K562 (cell line): ENCODE data around the gene APOL3. TPM values are rescaled to one million over a fixed set of nuclear protein-coding genes. Genes with fewer than 3 reads are reported as not detected.
A peak's percentile ranks its signal among the peaks of the same experiment; 100 is the strongest.

ENCODE experiments used
- ATAC-seq: fragments of 200-7000 bp; cut with Tn5 transposase; 3 replicates; pipeline ENCODE4 v1.9.1; 2020; ENCODE audit warnings: moderate library complexity
- Bru-seq: library from RNA; stranded (reverse); fragments of 400-500 nt; gene quantifications from one replicate; lab custom pipeline; 2021; lab: Mats Ljungman, UMichigan
- BruChase-seq, 2 experiments: library from RNA; stranded (reverse); fragments of 400-500 nt; gene quantifications; one replicate each; lab custom pipeline; 2021; lab: Mats Ljungman, UMichigan
- BruUV-seq: library from RNA; stranded (reverse); fragments of 400-500 nt; replicated peaks from 2 replicates; lab custom pipeline; 2021; lab: Mats Ljungman, UMichigan
- CTCF ChIA-PET: fragments of 300-600 bp; formaldehyde crosslinking; extraction: SDS; loops from one replicate; lab custom pipeline; 2021; ENCODE audit warnings: low intra/inter-chr PET ratio; lab: Yijun Ruan, JAX
- POLR2A ChIA-PET: fragments of 300-600, 350-650 bp; sonication (Branson Sonifier 250); formaldehyde crosslinking; extraction: SDS; loops from one replicate; lab custom pipeline; 2021; ENCODE audit warnings: antibody characterized with exemption, inconsistent platforms; lab: Yijun Ruan, JAX
- DNase-seq, 4 experiments: peaks; one replicate each; pipeline versions ENCODE4 v3.0.0 to v3.0.0-alpha.2; 2011 to 2018; ENCODE audit warnings: low spot score in 3 of 4, mixed read lengths in 3 of 4; ENCODE audit errors: extremely low read depth in 1 of 4
- FAIRE-seq: peaks from 2 replicates; lab custom pipeline; 2011; peaks lifted over from hg19 to GRCh38; lab: Jason Lieb, UNC
- H2AFZ ChIP-seq: 2 replicates; pipeline ENCODE4 v1.6.0; 2011; ENCODE audit warnings: low read depth, low read length, control low read depth, inconsistent platforms
- H3K27ac ChIP-seq: fragments of 200-600 bp; 3 replicates; pipeline ENCODE4 v1.8.0; 2011; ENCODE audit warnings: low read depth, mild to moderate bottlenecking, control low read depth, inconsistent platforms, low read length, moderate library complexity, mixed read lengths; ENCODE audit errors: extremely low read depth
- H3K27me3 ChIP-seq, 2 experiments: fragments of 300-600 bp in 1 of 2; 2 replicates in 1 of 2; 3 replicates in 1 of 2; pipeline versions ENCODE4 v1.6.0 to v1.8.0; 2011; ENCODE audit warnings: inconsistent platforms in 2 of 2, low read length in 2 of 2, mild to moderate bottlenecking in 1 of 2, mixed read lengths in 1 of 2, moderate library complexity in 1 of 2; ENCODE audit not compliant: control insufficient read depth in 2 of 2, insufficient read depth in 2 of 2
- H3K36me3 ChIP-seq: fragments of 300-600 bp; 3 replicates; pipeline ENCODE4 v1.8.0; 2011; ENCODE audit warnings: mild to moderate bottlenecking, low read length, inconsistent platforms; ENCODE audit not compliant: control insufficient read depth, insufficient read depth
- H3K4me1 ChIP-seq, 2 experiments: fragments of 200-600 bp in 1 of 2; replicated peaks in 1 of 2; 2 replicates in 1 of 2; 3 replicates in 1 of 2; pipeline versions ENCODE4 v1.5.1 to v1.8.0; 2011; ENCODE audit warnings: inconsistent platforms in 2 of 2, low read length in 2 of 2, mild to moderate bottlenecking in 1 of 2, mixed read lengths in 1 of 2, moderate library complexity in 1 of 2; ENCODE audit not compliant: control insufficient read depth in 2 of 2, insufficient read depth in 2 of 2
- H3K4me2 ChIP-seq: 2 replicates; pipeline ENCODE4 v1.6.1; 2011; ENCODE audit warnings: low read length, control low read depth, inconsistent platforms, mixed read lengths; ENCODE audit not compliant: insufficient read depth
- H3K4me3 ChIP-seq: fragments of 200-600 bp; sonication (generic), shearing (Covaris generic); 2 replicates; pipeline ENCODE4 v1.5.1; 2016; ENCODE audit warnings: control low read depth, inconsistent platforms
- H3K79me2 ChIP-seq: fragments of 200-600 bp; 3 replicates; pipeline ENCODE4 v1.8.0; 2011; ENCODE audit warnings: low read length, inconsistent platforms; ENCODE audit not compliant: control insufficient read depth, insufficient read depth
- H3K9ac ChIP-seq, 2 experiments: 2 replicates each; pipeline versions ENCODE4 v1.6.0 to v1.6.1; 2011; ENCODE audit warnings: low read depth in 2 of 2, low read length in 2 of 2, control low read depth in 1 of 2, inconsistent platforms in 1 of 2, mild to moderate bottlenecking in 1 of 2, mixed read lengths in 1 of 2; ENCODE audit not compliant: insufficient read depth in 1 of 2
- H3K9me1 ChIP-seq: one replicate; pipeline ENCODE4 v1.6.0; 2011; ENCODE audit warnings: inconsistent platforms, mild to moderate bottlenecking, low read length, moderate library complexity; ENCODE audit not compliant: control insufficient read depth, insufficient read depth
- H3K9me3 ChIP-seq: replicated peaks from 2 replicates; pipeline ENCODE4 v1.5.1; 2011; ENCODE audit warnings: low read depth, low read length, inconsistent platforms; ENCODE audit not compliant: control insufficient read depth, insufficient read depth
- H4K20me1 ChIP-seq: replicated peaks from 2 replicates; pipeline ENCODE4 v1.6.1; 2011; ENCODE audit warnings: low read length, inconsistent platforms, mixed read lengths; ENCODE audit not compliant: control insufficient read depth, insufficient read depth
- IRF2 ChIP-seq: sonication (generic); formaldehyde crosslinking; IDR thresholded peaks from 2 replicates; pipeline ENCODE4 v1.8.1; 2022; ENCODE audit warnings: mild to moderate bottlenecking, missing genetic modification reagents
- MAFG ChIP-seq: fragments of 450-650 bp; conservative IDR thresholded peaks from 2 replicates; pipeline ENCODE4 v1.6.1; 2016; ENCODE audit warnings: missing genetic modification characterization, missing compliant biosample characterization
- PCBP1 ChIP-seq: fragments of 200-400 bp; formaldehyde crosslinking; IDR thresholded peaks from 2 replicates; pipeline ENCODE4 v1.6.1; 2018; ENCODE audit warnings: mild to moderate bottlenecking, low read depth, low read length; ENCODE audit not compliant: poor library complexity, severe bottlenecking
- SLC30A9 ChIP-seq: fragments of 250-450 bp; sonication (Bioruptor Pico); IDR thresholded peaks from 2 replicates; pipeline ENCODE4 v1.8.0; 2022; ENCODE audit warnings: mild to moderate bottlenecking, moderate library complexity
- WGBS: fragments of 100-300 bp; shearing (Covaris generic); methylation state at CpG from one replicate; pipeline ENCODE4 v1.1.6; 2016; ENCODE audit warnings: low coverage, mixed read lengths; ENCODE audit not compliant: insufficient coverage; ENCODE audit errors: missing lambda C conversion rate; 5-methylcytosine and 5-hydroxymethylcytosine counted together
- in situ Hi-C: fragments of 300-500 bp; cut with MboI; formaldehyde crosslinking; loops from 4 replicates; pipeline ENCODE4 v1.15.0; 2018; ENCODE audit warnings: inconsistent platforms, mixed read lengths
- intact Hi-C: fragments of 100-400 bp; cut with micrococcal nuclease; formaldehyde crosslinking; loops from 2 replicates; pipeline ENCODE4 v1.14.2; 2022
- long read RNA-seq, 3 experiments: library from polyadenylated mRNA in 2 of 3; library from RNA in 1 of 3; unstranded in 2 of 3; stranded (forward) in 1 of 3; transcript quantifications; one replicate each; pipeline ENCODE4 v2.0.0, GENCODE V29; 2019 to 2022
- polyA minus RNA-seq, 3 experiments: library from RNA; depleted of rRNA, polyadenylated mRNA; stranded (reverse); fragments of >200 nt; gene quantifications; 2 replicates each; pipeline ENCODE4 v1.2.3, GENCODE V29; 2011
- polyA plus RNA-seq, 8 experiments: library from polyadenylated mRNA; depleted of rRNA in 4 of 8; stranded (reverse) in 5 of 8; unstranded in 3 of 8; fragments of >200 nt; fragmentation: Nextera tagmentation in 2 of 8; fragmentation: Illumina TruSeq in 1 of 8; extraction: Ambion mirVana in 2 of 8; extraction: Trizol in 1 of 8; gene quantifications; 2 replicates each; pipeline versions ENCODE4 v1.2.1 to v1.2.3, GENCODE V29; 2011 to 2014; ENCODE audit warnings: inconsistent platforms in 1 of 8, missing spikeins in 1 of 8
- total RNA-seq, 7 experiments: library from RNA; depleted of rRNA in 6 of 7; stranded (reverse); fragments of >200 nt in 6 of 7; fragmentation: Illumina TruSeq in 2 of 7; extraction: Trizol in 2 of 7; gene quantifications; 2 replicates each; pipeline versions ENCODE4 v1.2.1 to v1.2.3, GENCODE V29; 2011 to 2021; ENCODE audit warnings: low replicate concordance in 1 of 7

The APOL3 gene
- 1.7 TPM in 2 replicates for total RNA-seq (2011; cell fraction: chromatin; rRNA removed; ENCODE audit: low replicate concordance)
- 0.50 and 0.53 TPM in 2 replicates for total RNA-seq (2011; cell fraction: nucleolus; rRNA removed)
- total RNA-seq (2011; cell fraction: nucleoplasm; rRNA removed): not detected in 2 replicates
- total RNA-seq (2014; rRNA removed) (0.69 TPM in 1 of 2 replicates, not detected in the other), total RNA-seq (2014; rRNA removed; fragmentation: Illumina TruSeq; extraction: Trizol) (0.33 and 0.73 TPM in 2 replicates), total RNA-seq (2015; rRNA removed; fragmentation: Illumina TruSeq; extraction: Trizol) (0.25 and 0.38 TPM in 2 replicates), total RNA-seq (2021) (0.67 and 1.1 TPM in 2 replicates), polyA plus RNA-seq (2011; rRNA removed) (0.32 and 0.54 TPM in 2 replicates), polyA plus RNA-seq (2014; fragmentation: Illumina TruSeq; extraction: Trizol) (0.87 and 1.1 TPM in 2 replicates), polyA plus RNA-seq (2014; fragmentation: Nextera tagmentation; extraction: Ambion mirVana) (under 1 TPM; 0.25 to 0.80 TPM), polyA plus RNA-seq (2014; rRNA removed) (0.18 and 0.93 TPM in 2 replicates), polyA minus RNA-seq (2011; rRNA and poly(A)+ RNA removed) (0.21 and 0.35 TPM in 2 replicates), Bru-seq, nascent RNA (percentile 29 among the genes with signal in this experiment), BruChase-seq, experiment 1, labeled RNA remaining after a 2-hour chase (percentile 30 among the genes with signal in this experiment), BruChase-seq, experiment 2, labeled RNA remaining after a 6-hour chase (percentile 23 among the genes with signal in this experiment)
- 0.04 and 0.09 TPM in 2 replicates for polyA plus RNA-seq (2011; cell fraction: cytosol; rRNA removed)
- polyA plus RNA-seq (2011; cell fraction: nucleus; rRNA removed): 0.11 and 0.75 TPM in 2 replicates
- 0.66 and 2.7 TPM in 2 replicates for polyA plus RNA-seq (2012)
- not detected in 2 replicates for polyA minus RNA-seq (2011; cell fraction: cytosol; rRNA and poly(A)+ RNA removed)
- polyA minus RNA-seq (2011; cell fraction: nucleus; rRNA and poly(A)+ RNA removed): 0.54 TPM in 1 of 2 replicates, not detected in the other
- long read RNA-seq, experiment 1, partial matches to known transcripts: 1 of 2 reads
- long read RNA-seq, experiment 1, other reads (novel, unspliced or antisense): 1 of 2 reads
- long read RNA-seq, experiment 2: 0 reads
- long read RNA-seq, experiment 3: 0 reads

- POLR2A ChIA-PET: interaction anchor here (0.8 to 1.5 kb wide), 2 partner anchors 12 to 78 kb away, joined by 3 to 7 read pairs; no protein-coding TSS in a partner anchor
- FAIRE-seq (no peak), DNase-seq (no peak)
- WGBS: 27% methylated on average over 3 of the region's 3 CpGs
- Histone ChIP-seq H3K36me3 (no peaks in the 10 kb centered on the region), H3K9ac (no peak within 1 kb of the TSS), H3K9me1 (no peaks in the 10 kb centered on the region)
- TF ChIP-seq PCBP1 (no peak), IRF2 (CRISPR knock-in tag) (0 out of 2 replicates have a peak, but pooled peaks have one; percentile 50), SLC30A9 (CRISPR knock-in tag) (no peak), MAFG (tag) (no peak)
- TF ChIP-seq, all 486 proteins: peak for 1
- Histone ChIP-seq H3K9me3 (no peaks in the 10 kb centered on the region), H2AFZ (peak within 1 kb of the TSS; percentile 31; the same call in 1 of the 2 replicates), H3K4me3 (no peak within 1 kb of the TSS), H3K4me2 (peak within 1 kb of the TSS; percentile 37; the same call in 1 of the 2 replicates), H4K20me1 (no peaks in the 10 kb centered on the region), H3K79me2 (no peaks in the 10 kb centered on the region), H3K4me1 (peaks cover 13 to 14% of the 10 kb centered on the region in 2 experiments), H3K27ac (no peak within 1 kb of the TSS), H3K27me3 (no peaks in the 10 kb centered on the region)
- ATAC-seq: no peak
- no TSS peak for BruUV-seq
- intact Hi-C loops: no loop called here
- in situ Hi-C loops: no loop called here
- CTCF ChIA-PET: no interaction called here
Observed at GRCh38 chr22:36160499-36160942, at the start of gene APOL3. Gene APOL3 (minus strand): TSS chr22:36160755. CDS start chr22:36149055, 11,700 bp downstream.
